Epithelial cell of proximal tubule (primary cell): ENCODE measurements around the gene CXXC4. TPM values are rescaled to one million over a fixed set of nuclear protein-coding genes. Genes with fewer than 3 reads are reported as not detected.

Experiments
- DNase-seq: peaks from one replicate; pipeline ENCODE4 v3.0.0-alpha.2; 2011; ENCODE audit warnings: low read depth
- H3K4me3 ChIP-seq: 2 replicates; pipeline ENCODE4 v1.5.1; 2011; ENCODE audit warnings: low read depth, mild to moderate bottlenecking, low read length
- CTCF ChIP-seq: conservative IDR thresholded peaks from 2 replicates; pipeline ENCODE4 v1.5.1; 2012; ENCODE audit warnings: low read depth, mild to moderate bottlenecking, low read length
- total RNA-seq: library from RNA; depleted of rRNA; stranded (reverse); fragments of >200 nt; gene quantifications from 2 replicates; pipeline ENCODE4 v1.2.3, GENCODE V29; 2015

Gene CXXC4
- total RNA-seq, 1 donor from 2014 or later: 0.29 TPM

GRCh38 chr4:104449537-104449936 is 45.2 kb downstream of the CXXC4 start:
- no peak for TF ChIP-seq CTCF
- DNase-seq: no peak
- no peak overlapping the region for H3K4me3 ChIP-seq

GRCh38 chr4:104447294-104447693 is 47.4 kb downstream of the CXXC4 start:
- DNase-seq: no peak
- TF ChIP-seq CTCF: no peak
- H3K4me3 ChIP-seq: no peak overlapping the region

- no peak for TF ChIP-seq CTCF
- no peak for DNase-seq
- H3K4me3 ChIP-seq: no peak overlapping the region
These were observed 48.0 kb downstream of the CXXC4 start for GRCh38 chr4:104446431-104447278.

- no peak overlapping the region for H3K4me3 ChIP-seq
- TF ChIP-seq CTCF: no peak
- DNase-seq: no peak
These were observed 50.0 kb downstream of the CXXC4 start for GRCh38 chr4:104444685-104445084.

GRCh38 chr4:104436542-104436941 is 58.2 kb downstream of the CXXC4 start:
- H3K4me3 ChIP-seq: no peak overlapping the region
- TF ChIP-seq CTCF: no peak
- no peak for DNase-seq

- TF ChIP-seq CTCF: no peak
- H3K4me3 ChIP-seq: no peak overlapping the region
- no peak for DNase-seq
These were observed 65.4 kb downstream of the CXXC4 start for GRCh38 chr4:104429150-104429741.
